HEK293 (cell line): ENCODE data around the gene L2HGDH.
A peak's percentile ranks its signal among the peaks of the same experiment; 100 is the strongest.

Source experiments
- CTCF ChIA-PET: fragments of 350-600 bp; formaldehyde crosslinking; extraction: SDS; loops from one replicate; lab custom pipeline; 2021; ENCODE audit warnings: antibody characterized with exemption; lab: Yijun Ruan, JAX
- POLR2A ChIA-PET: fragments of 300-600 bp; formaldehyde crosslinking; extraction: SDS; loops from one replicate; lab custom pipeline; 2020; ENCODE audit warnings: antibody characterized with exemption, inconsistent platforms; lab: Yijun Ruan, JAX
- H3K27ac ChIP-seq: fragments of 200-500 bp; sonication (Bioruptor generic); 2 replicates; pipeline ENCODE4 v1.5.1; 2014; ENCODE audit warnings: low read depth, low read length, control low read depth, inconsistent platforms; ENCODE audit errors: extremely low read depth
- H3K36me3 ChIP-seq, 2 experiments: fragments of 200-500 bp in 1 of 2; sonication (Bioruptor generic) in 1 of 2; 1 replicate in 1 of 2; 2 replicates in 1 of 2; pipeline ENCODE4 v1.5.1; 2014 to 2017; ENCODE audit warnings: inconsistent platforms in 2 of 2, low read length in 2 of 2; ENCODE audit not compliant: control insufficient read depth in 2 of 2, insufficient read depth in 1 of 2
- H3K4me1 ChIP-seq: fragments of 200-500 bp; sonication (Bioruptor generic); 2 replicates; pipeline ENCODE4 v1.5.1; 2014; ENCODE audit warnings: mild to moderate bottlenecking, low read length, inconsistent platforms; ENCODE audit not compliant: control insufficient read depth, insufficient read depth
- H3K4me3 ChIP-seq: 2 replicates; pipeline ENCODE4 v1.5.1; 2011; ENCODE audit warnings: low read depth, mild to moderate bottlenecking, control low read depth, low read length, moderate library complexity
- H3K9me3 ChIP-seq: fragments of 200-500 bp; sonication (Bioruptor generic); 2 replicates; pipeline ENCODE4 v1.5.1; 2014; ENCODE audit warnings: low read depth, low read length, inconsistent platforms; ENCODE audit not compliant: control insufficient read depth, insufficient read depth
- BCL6B ChIP-seq: fragments of 450-650 bp; formaldehyde crosslinking; IDR thresholded peaks from 2 replicates; pipeline ENCODE4 v1.5.1; 2017; ENCODE audit warnings: missing biosample characterization, missing genetic modification characterization
- GLIS2 ChIP-seq: fragments of 450-650 bp; formaldehyde crosslinking; IDR thresholded peaks from 2 replicates; pipeline ENCODE4 v1.5.1; 2016; ENCODE audit warnings: missing biosample characterization, missing genetic modification characterization
- KLF1 ChIP-seq: fragments of 450-650 bp; formaldehyde crosslinking; IDR thresholded peaks from 2 replicates; pipeline ENCODE4 v1.5.1; 2016; ENCODE audit warnings: missing biosample characterization, missing genetic modification characterization
- KLF9 ChIP-seq: fragments of 450-650 bp; formaldehyde crosslinking; IDR thresholded peaks from 2 replicates; pipeline ENCODE4 v1.5.1; 2016; ENCODE audit warnings: missing biosample characterization, missing genetic modification characterization, low read depth
- OVOL3 ChIP-seq: fragments of 450-650 bp; formaldehyde crosslinking; IDR thresholded peaks from 2 replicates; pipeline ENCODE4 v1.5.1; 2016; ENCODE audit warnings: missing biosample characterization, missing genetic modification characterization
- PRDM10 ChIP-seq: fragments of 450-650 bp; formaldehyde crosslinking; IDR thresholded peaks from 2 replicates; pipeline ENCODE4 v1.5.1; 2016; ENCODE audit warnings: missing biosample characterization, missing genetic modification characterization
- PRDM4 ChIP-seq: fragments of 450-650 bp; formaldehyde crosslinking; IDR thresholded peaks from 2 replicates; pipeline ENCODE4 v1.5.1; 2017; ENCODE audit warnings: missing biosample characterization, missing genetic modification characterization
- SCRT2 ChIP-seq: fragments of 450-650 bp; formaldehyde crosslinking; IDR thresholded peaks from 2 replicates; pipeline ENCODE4 v1.5.1; 2016; ENCODE audit warnings: missing biosample characterization, missing genetic modification characterization
- ZBTB48 ChIP-seq: fragments of 450-650 bp; formaldehyde crosslinking; IDR thresholded peaks from 2 replicates; pipeline ENCODE4 v1.5.1; 2016; ENCODE audit warnings: missing biosample characterization, missing genetic modification characterization
- ZEB2 ChIP-seq: fragments of 450-650 bp; formaldehyde crosslinking; IDR thresholded peaks from 2 replicates; pipeline ENCODE4 v1.5.1; 2016; ENCODE audit warnings: missing biosample characterization, missing genetic modification characterization
- ZFP37 ChIP-seq: fragments of 450-650 bp; formaldehyde crosslinking; IDR thresholded peaks from 2 replicates; pipeline ENCODE4 v1.5.1; 2016; ENCODE audit warnings: missing biosample characterization, missing genetic modification characterization
- ZNF112 ChIP-seq: fragments of 450-650 bp; formaldehyde crosslinking; IDR thresholded peaks from 2 replicates; pipeline ENCODE4 v1.5.0; 2017; ENCODE audit warnings: missing biosample characterization, missing genetic modification characterization
- ZNF140 ChIP-seq: fragments of 450-650 bp; formaldehyde crosslinking; IDR thresholded peaks from 2 replicates; pipeline ENCODE4 v1.5.1; 2016; ENCODE audit warnings: missing biosample characterization, missing genetic modification characterization
- ZNF148 ChIP-seq: fragments of 450-650 bp; formaldehyde crosslinking; IDR thresholded peaks from 2 replicates; pipeline ENCODE4 v1.5.0; 2017; ENCODE audit warnings: missing biosample characterization, missing genetic modification characterization, borderline replicate concordance
- ZNF157 ChIP-seq: fragments of 450-650 bp; formaldehyde crosslinking; IDR thresholded peaks from 2 replicates; pipeline ENCODE4 v1.5.1; 2016; ENCODE audit warnings: missing biosample characterization, missing genetic modification characterization
- ZNF211 ChIP-seq: fragments of 450-650 bp; formaldehyde crosslinking; IDR thresholded peaks from 2 replicates; pipeline ENCODE4 v1.5.1; 2016; ENCODE audit warnings: low read depth, missing biosample characterization, missing genetic modification characterization
- ZNF544 ChIP-seq: fragments of 450-650 bp; formaldehyde crosslinking; IDR thresholded peaks from 2 replicates; pipeline ENCODE4 v1.5.0; 2017; ENCODE audit warnings: missing biosample characterization, missing genetic modification characterization
- ZNF548 ChIP-seq: fragments of 450-650 bp; formaldehyde crosslinking; IDR thresholded peaks from 2 replicates; pipeline ENCODE4 v1.5.1; 2016; ENCODE audit warnings: missing biosample characterization, missing genetic modification characterization
- ZNF624 ChIP-seq: fragments of 450-650 bp; formaldehyde crosslinking; IDR thresholded peaks from 2 replicates; pipeline ENCODE4 v1.5.1; 2017; ENCODE audit warnings: missing biosample characterization, missing genetic modification characterization
- ZNF76 ChIP-seq: fragments of 450-650 bp; formaldehyde crosslinking; IDR thresholded peaks from 2 replicates; pipeline ENCODE4; 2016; ENCODE audit warnings: low read depth, missing biosample characterization, missing genetic modification characterization, borderline replicate concordance

Gene L2HGDH

GRCh38 chr14:50344116-50344775 lies 32.2 kb upstream of the L2HGDH start (continued):
- no peak for TF ChIP-seq PRDM4

- TF ChIP-seq ZNF148 (tag by site-specific recombination) (no peak), ZNF76 (tag by site-specific recombination) (no peak), ZNF211 (no peak), ZNF140 (tag by site-specific recombination) (no peak), OVOL3 (tag by site-specific recombination) (no peak), ZNF157 (tag by site-specific recombination) (no peak), ZNF544 (tag by site-specific recombination) (no peak), KLF9 (no peak), GLIS2 (tag by site-specific recombination) (no peak)
- TF ChIP-seq, all 188 proteins: peak for 0
- no peak overlapping the region for H3K27ac ChIP-seq
- POLR2A ChIA-PET: interaction anchor here (1.1 kb wide), 1 partner anchor 188 kb away, joined by 4 read pairs; no protein-coding TSS in a partner anchor
- H3K9me3 ChIP-seq: no peaks in the 10 kb centered on the region
- CTCF ChIA-PET: interaction anchor here (1.1 kb wide), 2 partner anchors 23 to 430 kb away, joined by 5 read pairs; no protein-coding TSS in a partner anchor
- no peaks in the 10 kb centered on the region for H3K36me3 ChIP-seq
- peaks cover 14% of the 10 kb centered on the region; the same call in 1 of the 2 replicates for H3K4me1 ChIP-seq
- H3K4me3 ChIP-seq: no peak overlapping the region
Measured at GRCh38 chr14:50343434-50343833, 31.4 kb upstream of the L2HGDH start.

GRCh38 chr14:50342221-50343078 lies 30.4 kb upstream of the L2HGDH start:
- ChIA-PET POLR2A (interaction anchor here (0.7 to 1.1 kb wide), 2 partner anchors 9 to 189 kb away, joined by 4 read pairs; no protein-coding TSS in a partner anchor), CTCF (interaction anchor here (0.6 to 1.3 kb wide), 11 partner anchors 9 to 435 kb away, joined by 3 to 7 read pairs (median 3); no protein-coding TSS in a partner anchor)
- Histone ChIP-seq H3K36me3 (peaks cover 0 to 3% of the 10 kb centered on the region in 2 experiments; a peak in 1 of 3 replicates), H3K4me3 (no peak overlapping the region), H3K4me1 (peaks cover 14% of the 10 kb centered on the region; the same call in 1 of the 2 replicates), H3K9me3 (no peaks in the 10 kb centered on the region), H3K27ac (no peak overlapping the region)
- TF ChIP-seq KLF1 (tag by site-specific recombination): peak; percentile 57; the same call in 1 of the 2 replicates
- TF ChIP-seq ZNF112 (tag by site-specific recombination): no peak
- TF ChIP-seq ZNF548: no peak
- peak; percentile 75 for TF ChIP-seq SCRT2 (tag by site-specific recombination)
- no peak for TF ChIP-seq ZBTB48
- TF ChIP-seq PRDM10 (tag by site-specific recombination): no peak
- TF ChIP-seq ZEB2 (tag by site-specific recombination): peak; percentile 67
- no peak for TF ChIP-seq BCL6B
- TF ChIP-seq ZFP37 (tag by site-specific recombination): no peak
- no peak for TF ChIP-seq ZNF624
